MM.1S (cell line): ENCODE measurements around the gene CCKAR.

Experiments
- DNase-seq: peaks from one replicate; pipeline ENCODE4 v3.0.0-alpha.2; 2015
- H2AFZ ChIP-seq: fragments of 300-600 bp; sonication (generic); 2 replicates; pipeline ENCODE4 v1.6.0; 2016; ENCODE audit warnings: antibody characterized with exemption, low read length
- H3F3A ChIP-seq: fragments of 300-600 bp; sonication (generic); 2 replicates; pipeline ENCODE4 v1.6.1; 2016; ENCODE audit warnings: mild to moderate bottlenecking, antibody characterized with exemption, low read length, moderate library complexity, mixed read lengths; ENCODE audit not compliant: insufficient read depth
- H3K27ac ChIP-seq: fragments of 300-600 bp; sonication (generic); 2 replicates; pipeline ENCODE4 v1.5.1; 2016; ENCODE audit warnings: mild to moderate bottlenecking, low read length
- H3K27me3 ChIP-seq: fragments of 300-600 bp; sonication (generic); replicated peaks from 2 replicates; pipeline ENCODE4 v1.6.0; 2016; ENCODE audit warnings: low read length; ENCODE audit not compliant: insufficient read depth
- H3K36me3 ChIP-seq: fragments of 300-600 bp; sonication (generic); replicated peaks from 2 replicates; pipeline ENCODE4 v1.6.1; 2016; ENCODE audit warnings: mild to moderate bottlenecking, low read length, mixed read lengths; ENCODE audit not compliant: insufficient read depth
- H3K4me1 ChIP-seq: fragments of 300-600 bp; sonication (generic); 2 replicates; pipeline ENCODE4 v1.6.1; 2016; ENCODE audit warnings: low read length, mixed read lengths
- H3K4me2 ChIP-seq: fragments of 300-600 bp; sonication (generic); 2 replicates; pipeline ENCODE4 v1.6.0; 2016; ENCODE audit warnings: low read depth, low read length
- H3K4me3 ChIP-seq: fragments of 300-600 bp; sonication (generic); 2 replicates; pipeline ENCODE4 v1.5.1; 2016; ENCODE audit warnings: low read length, mixed read lengths
- H3K79me2 ChIP-seq: fragments of 300-600 bp; sonication (generic); 2 replicates; pipeline ENCODE4 v1.6.1; 2016; ENCODE audit warnings: mixed run types, low read length, mixed read lengths
- H3K9ac ChIP-seq: fragments of 300-600 bp; sonication (generic); 2 replicates; pipeline ENCODE4 v1.6.1; 2016; ENCODE audit warnings: low read length, mixed read lengths
- H3K9me2 ChIP-seq: fragments of 300-600 bp; sonication (generic); replicated peaks from 2 replicates; pipeline ENCODE4 v1.6.1; 2016; ENCODE audit warnings: mild to moderate bottlenecking, low read length, mixed read lengths; ENCODE audit not compliant: insufficient read depth
- H3K9me3 ChIP-seq: fragments of 300-600 bp; sonication (generic); replicated peaks from 2 replicates; pipeline ENCODE4 v1.6.1; 2016; ENCODE audit warnings: mild to moderate bottlenecking, low read length, mixed read lengths; ENCODE audit not compliant: insufficient read depth
- H4K20me1 ChIP-seq: fragments of 300-600 bp; sonication (generic); 2 replicates; pipeline ENCODE4 v1.6.1; 2016; ENCODE audit warnings: mild to moderate bottlenecking, low read length, moderate library complexity, mixed read lengths; ENCODE audit not compliant: insufficient read depth
- CTCF ChIP-seq: fragments of 300-600 bp; sonication (generic); IDR thresholded peaks from 2 replicates; pipeline ENCODE4 v1.5.1; 2016; ENCODE audit warnings: antibody characterized with exemption, low read length, mixed read lengths
- EZH2 ChIP-seq: fragments of 300-600 bp; sonication (generic); optimal IDR thresholded peaks from 2 replicates; pipeline ENCODE3; 2017; ENCODE audit warnings: low read depth, mild to moderate bottlenecking, antibody characterized with exemption, low read length, mixed read lengths
- EZH2phosphoT487 ChIP-seq: fragments of 300-600 bp; sonication (generic); IDR thresholded peaks from 2 replicates; pipeline ENCODE4 v1.6.1; 2018; ENCODE audit warnings: antibody characterized with exemption, low read length

The CCKAR gene

GRCh38 chr4:26520728-26521450 is 30.6 kb upstream of the CCKAR start:
- Histone ChIP-seq H3K9me3 (no peaks in the 10 kb centered on the region), H3K27me3 (no peaks in the 10 kb centered on the region), H3K79me2 (no peaks in the 10 kb centered on the region), H3F3A (no peaks in the 10 kb centered on the region), H3K36me3 (no peaks in the 10 kb centered on the region), H3K4me3 (no peak overlapping the region), H4K20me1 (no peaks in the 10 kb centered on the region), H3K9ac (no peak overlapping the region), H3K4me2 (no peak overlapping the region), H3K9me2 (no peaks in the 10 kb centered on the region), H2AFZ (no peak overlapping the region), H3K27ac (no peak overlapping the region), H3K4me1 (no peaks in the 10 kb centered on the region)
- DNase-seq: no peak
- TF ChIP-seq EZH2 (no peak), EZH2phosphoT487 (no peak), CTCF (no peak)

- TF ChIP-seq EZH2 (no peak), CTCF (no peak), EZH2phosphoT487 (no peak)
- no peak overlapping the region for H3K4me2 ChIP-seq
- H3F3A ChIP-seq: no peaks in the 10 kb centered on the region
- H3K9ac ChIP-seq: no peak overlapping the region
- no peak overlapping the region for H3K27ac ChIP-seq
- H3K4me3 ChIP-seq: no peak overlapping the region
- no peak for DNase-seq
- no peak overlapping the region for H2AFZ ChIP-seq
- H3K27me3 ChIP-seq: no peaks in the 10 kb centered on the region
- no peaks in the 10 kb centered on the region for H4K20me1 ChIP-seq
- no peaks in the 10 kb centered on the region for H3K9me2 ChIP-seq
- no peaks in the 10 kb centered on the region for H3K9me3 ChIP-seq
- H3K79me2 ChIP-seq: no peaks in the 10 kb centered on the region
- H3K4me1 ChIP-seq: no peaks in the 10 kb centered on the region
- H3K36me3 ChIP-seq: no peaks in the 10 kb centered on the region
Measured at GRCh38 chr4:26515936-26516335, 25.7 kb upstream of the CCKAR start.

GRCh38 chr4:26510334-26510964 is 20.2 kb upstream of the CCKAR start:
- no peaks in the 10 kb centered on the region for H3K79me2 ChIP-seq
- H3K4me3 ChIP-seq: no peak overlapping the region
- H3K27ac ChIP-seq: no peak overlapping the region
- no peaks in the 10 kb centered on the region for H3K9me3 ChIP-seq
- DNase-seq: no peak
- H3K9ac ChIP-seq: no peak overlapping the region
- H3K4me1 ChIP-seq: no peaks in the 10 kb centered on the region
- H3K9me2 ChIP-seq: no peaks in the 10 kb centered on the region
- no peak overlapping the region for H3K4me2 ChIP-seq
- H3F3A ChIP-seq: no peaks in the 10 kb centered on the region
- no peaks in the 10 kb centered on the region for H3K27me3 ChIP-seq
- no peaks in the 10 kb centered on the region for H3K36me3 ChIP-seq
- TF ChIP-seq EZH2: no peak
- TF ChIP-seq EZH2phosphoT487: no peak
- TF ChIP-seq CTCF: no peak
- no peak overlapping the region for H2AFZ ChIP-seq
- H4K20me1 ChIP-seq: no peaks in the 10 kb centered on the region
